Superior temporal gyrus (tissue), 1 donor: ENCODE measurements around the gene PATE4.

Experiments used
- DNase-seq: peaks from one replicate; pipeline ENCODE4 v3.0.0-alpha.2; 2016; ENCODE audit errors: extremely low spot score

Gene PATE4

DNA sequence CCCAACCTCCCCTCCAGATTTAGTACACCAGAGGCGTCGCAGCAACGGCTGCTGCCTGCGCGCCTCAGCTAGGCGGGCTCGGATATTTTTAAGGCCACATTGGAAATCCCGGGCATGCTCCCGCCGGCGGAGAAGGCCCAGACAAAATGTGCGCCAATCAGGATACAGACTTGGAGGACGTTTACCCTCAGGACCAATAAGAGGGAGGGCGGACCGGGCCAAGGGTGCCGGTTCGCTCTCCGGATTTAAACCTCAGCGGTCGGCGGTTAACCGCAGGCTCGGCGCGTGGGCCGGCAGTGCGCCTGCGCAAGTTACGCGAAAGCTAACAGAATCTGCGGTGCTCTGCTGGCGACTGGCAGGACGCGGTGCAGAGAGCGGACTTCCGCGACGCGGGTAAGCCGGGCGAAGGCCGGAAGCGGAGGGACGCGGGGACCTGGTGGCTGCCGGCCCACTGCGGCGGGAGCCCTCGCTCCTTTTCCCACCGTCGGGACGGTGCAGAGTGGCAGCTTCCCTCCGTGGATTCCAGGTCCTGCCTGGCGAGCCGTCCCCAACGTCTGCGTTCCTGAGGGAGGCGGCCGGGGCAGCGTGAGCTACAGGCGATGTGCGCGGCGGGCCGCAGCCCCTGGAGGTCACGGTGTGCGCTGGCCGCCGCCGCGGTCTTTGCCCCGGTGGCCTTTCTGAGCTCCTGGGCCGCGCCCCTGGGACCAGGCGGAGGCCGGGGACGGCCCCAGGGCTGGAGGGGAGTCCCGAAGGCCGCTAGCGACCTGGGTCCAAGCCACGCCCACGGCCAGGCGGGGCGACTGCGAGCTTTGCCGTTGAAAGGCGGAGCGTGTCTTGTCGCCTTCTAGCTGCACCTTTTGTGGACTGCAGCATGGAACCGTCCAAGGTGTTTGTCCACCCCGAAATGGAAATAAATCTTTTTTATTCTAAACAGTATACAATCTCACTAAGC lies 54.5 kb downstream of the PATE4 start, which contains the start of gene HYLS1:
Gene HYLS1 (plus strand): TSS at position 296 of the 952 bp plus-strand sequence. CDS start 11,701 bp downstream, outside the sequence.
- DNase-seq: peak; percentile 94
